GM19397 (cell line): ENCODE data around the gene SMIM35.

Experiments
- ATAC-seq: cut with Tn5 transposase; IDR thresholded peaks from one replicate; pipeline ENCODE4 v1.9.1; 2021; ENCODE audit warnings: mild to moderate bottlenecking, moderate library complexity; ENCODE audit not compliant: unreplicated experiment

Gene SMIM35

GRCh38 chr11:117969160-117969991, 117.4 kb downstream of the SMIM35 start:
- ATAC-seq, result no peak

DNA sequence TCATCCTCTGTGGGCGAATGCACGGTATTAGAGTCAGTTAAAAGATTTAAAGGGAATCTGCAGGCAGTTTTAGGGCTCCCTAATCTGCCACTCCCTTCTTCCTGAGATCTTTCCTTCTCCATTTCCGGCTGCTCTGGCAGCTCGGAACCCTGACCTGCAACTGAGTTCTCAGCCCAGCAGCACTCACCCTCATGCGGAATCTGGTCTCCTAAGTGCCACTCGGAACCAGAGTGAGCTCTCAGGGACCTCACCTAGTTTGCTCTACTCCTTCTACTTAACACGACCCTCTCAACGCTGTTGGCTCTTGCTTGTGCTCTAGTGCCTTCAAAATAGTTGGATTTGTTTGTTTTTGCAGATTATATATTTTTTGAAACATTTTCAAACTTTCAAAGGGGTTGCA, 119.9 kb downstream of the SMIM35 start:
- no peak for ATAC-seq

DNA sequence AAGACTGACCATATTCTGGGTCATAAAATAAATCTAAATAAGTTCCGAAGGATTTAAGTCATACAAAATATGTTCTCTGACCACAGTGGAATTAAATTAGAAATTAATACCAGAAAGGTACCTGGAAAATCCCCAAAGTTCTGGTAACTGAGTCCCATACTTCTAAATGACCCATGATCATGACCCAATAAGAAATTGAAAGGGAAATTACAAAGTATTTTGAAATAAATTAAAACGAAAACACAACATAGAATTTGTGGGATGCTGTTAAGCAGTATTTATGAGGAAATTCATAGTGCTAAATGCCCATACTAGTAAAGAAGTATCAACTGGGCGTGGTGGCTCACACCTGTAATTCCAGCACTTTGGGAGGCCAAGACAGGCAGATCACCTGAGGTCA, 123.9 kb downstream of the SMIM35 start:
- no peak for ATAC-seq

GRCh38 chr11:117961896-117962295, 124.9 kb downstream of the SMIM35 start:
- no peak for ATAC-seq

DNA sequence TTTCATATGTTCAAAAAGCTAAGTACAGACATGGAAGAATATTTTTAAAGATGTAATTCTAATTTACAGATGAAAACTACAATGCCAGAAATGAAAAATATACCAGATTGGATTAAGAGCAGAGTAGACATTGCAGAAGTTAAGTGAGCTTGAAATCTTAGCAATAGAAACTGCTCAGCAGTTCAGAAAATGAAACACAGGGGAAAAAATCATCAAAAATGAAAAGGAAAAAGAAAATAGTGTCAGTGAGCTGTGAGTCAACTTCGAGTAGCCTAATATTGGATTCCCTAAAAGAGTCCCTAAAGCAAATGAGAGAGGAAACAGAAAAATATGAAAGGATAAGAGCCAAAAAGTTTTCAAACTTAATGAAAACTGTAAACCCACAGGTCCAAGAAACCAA, 126.4 kb downstream of the SMIM35 start:
- ATAC-seq, result no peak

- ATAC-seq, result no peak
These were observed 127.2 kb downstream of the SMIM35 start for GRCh38 chr11:117959438-117960149.

DNA sequence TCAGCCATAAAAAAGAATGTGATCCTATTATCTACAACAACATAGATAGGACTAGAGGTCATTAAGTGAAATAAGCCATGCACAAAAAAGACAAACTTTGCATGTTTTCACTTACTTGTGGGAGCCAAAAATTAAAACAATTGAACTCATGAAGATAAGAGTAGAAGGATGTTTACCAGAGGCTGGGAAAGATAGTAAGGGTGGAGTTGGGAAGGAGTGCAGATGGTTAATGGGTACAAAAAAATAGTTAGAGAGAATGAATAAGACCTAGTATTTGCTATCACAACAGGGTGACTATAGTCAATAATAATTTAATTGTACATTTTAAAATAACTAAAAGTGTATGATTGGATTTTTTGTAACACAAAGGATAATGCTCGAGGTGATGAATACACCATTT, 127.8 kb downstream of the SMIM35 start:
- ATAC-seq, result no peak
